NCI-H1105 treated with DMSO at 0.1 percent for 48 hours (cell line): ENCODE data around the gene SEMA6A.
"Not testable (repeated sequence)": the region's sequence is repeated elsewhere in the genome, so short reads cannot be mapped to it uniquely, and the experiment has no call there.

ENCODE experiments used
- DNase-seq: peaks from one replicate; lab custom pipeline; 2025; lab: John Stamatoyannopoulos, UW

Gene SEMA6A

GRCh38 chr5:116546033-116546742 is 28.4 kb downstream of the SEMA6A start:
- DNase-seq = no peak

GRCh38 chr5:116545465-116545864 is 29.2 kb downstream of the SEMA6A start:
- not testable (repeated sequence) for DNase-seq

- DNase-seq = no peak
These were observed 29.9 kb downstream of the SEMA6A start for GRCh38 chr5:116544531-116545241.

- DNase-seq = no peak
These were observed 31.1 kb downstream of the SEMA6A start for GRCh38 chr5:116543501-116543900.

GRCh38 chr5:116542619-116543018 is 32.0 kb downstream of the SEMA6A start:
- no peak for DNase-seq

GRCh38 chr5:116539222-116539621 is 35.4 kb downstream of the SEMA6A start:
- DNase-seq = no peak

GRCh38 chr5:116536316-116537083 is 38.1 kb downstream of the SEMA6A start:
- no peak for DNase-seq

GRCh38 chr5:116534964-116535651 is 39.5 kb downstream of the SEMA6A start:
- no peak for DNase-seq

GRCh38 chr5:116532762-116533525 is 41.7 kb downstream of the SEMA6A start:
- DNase-seq = peak; percentile 75

GRCh38 chr5:116531635-116532034 is 43.0 kb downstream of the SEMA6A start:
- DNase-seq = no peak

GRCh38 chr5:116531117-116531516 is 43.5 kb downstream of the SEMA6A start:
- no peak for DNase-seq

- DNase-seq = no peak
These were observed 44.3 kb downstream of the SEMA6A start for GRCh38 chr5:116530276-116530675.

GRCh38 chr5:116529615-116530014 is 45.0 kb downstream of the SEMA6A start:
- no peak for DNase-seq

GRCh38 chr5:116528519-116529234 is 45.9 kb downstream of the SEMA6A start:
- DNase-seq = peak; percentile 25

GRCh38 chr5:116527582-116527981 is 47.0 kb downstream of the SEMA6A start:
- DNase-seq = no peak

GRCh38 chr5:116525674-116526073 is 48.9 kb downstream of the SEMA6A start:
- DNase-seq = no peak

- DNase-seq = no peak
These were observed 49.7 kb downstream of the SEMA6A start for GRCh38 chr5:116524966-116525365.

- DNase-seq = no peak
These were observed 50.3 kb downstream of the SEMA6A start for GRCh38 chr5:116524051-116524904.

GRCh38 chr5:116523182-116523581 is 51.4 kb downstream of the SEMA6A start:
- not testable (repeated sequence) for DNase-seq
